Stomach (tissue), 9 donors: ENCODE measurements around the gene ATP6V1G2. TPM values are rescaled to one million over a fixed set of nuclear protein-coding genes. Genes with fewer than 3 reads are reported as not detected.
A peak's percentile ranks its signal among the peaks of the same experiment; 100 is the strongest.

Experiments
- DNase-seq, 2 donors: peaks; one replicate each; pipeline versions ENCODE4 v3.0.0 to v3.0.0-alpha.2; 2013 to 2019
- H3K27ac ChIP-seq, 5 donors: fragments of 200-600 bp in 4 of 5; sonication (generic) in 4 of 5; one replicate each; pipeline ENCODE4 v1.5.1; 2013 to 2019; ENCODE audit warnings: mild to moderate bottlenecking in 1 of 5, moderate library complexity in 1 of 5
- H3K27me3 ChIP-seq, 3 donors: fragments of 200-600 bp; sonication (generic); one replicate each; pipeline ENCODE4 v1.5.1; 2017 to 2019; ENCODE audit warnings: mixed run types in 1 of 3
- H3K36me3 ChIP-seq, 4 donors: fragments of 200-600 bp; sonication (generic); 1 replicate in 3 of 4; 2 replicates in 1 of 4; pipeline ENCODE4 v1.5.1; 2016 to 2019
- H3K4me1 ChIP-seq, 4 donors: fragments of 200-600 bp; sonication (generic); one replicate each; pipeline ENCODE4 v1.5.1; 2016 to 2019
- H3K4me3 ChIP-seq, 4 donors: fragments of 200-600 bp; sonication (generic) in 3 of 4; one replicate each; pipeline ENCODE4 v1.5.1; 2016 to 2019; ENCODE audit warnings: mild to moderate bottlenecking in 1 of 4
- H3K9me3 ChIP-seq, 4 donors: fragments of 200-600 bp; sonication (generic); one replicate each; pipeline ENCODE4 v1.5.1; 2016 to 2019
- CTCF ChIP-seq, 7 experiments: fragments of 450-650 bp in 4 of 7; fragments of 200-600 bp in 3 of 7; sonication (generic) in 3 of 7; IDR thresholded peaks; one replicate each; pipeline ENCODE4 v1.5.1; 2016 to 2019; ENCODE audit warnings: antibody characterized with exemption in 7 of 7, control low read depth in 2 of 7, mild to moderate bottlenecking in 1 of 7
- EP300 ChIP-seq: sonication (generic); formaldehyde crosslinking; IDR thresholded peaks from one replicate; pipeline ENCODE4 v1.6.1; 2017; ENCODE audit warnings: antibody characterized with exemption
- POLR2A ChIP-seq, 4 donors: fragments of 450-650 bp; IDR thresholded peaks; one replicate each; pipeline ENCODE4 v1.6.1; 2016; ENCODE audit warnings: antibody characterized with exemption in 4 of 4, control low read depth in 2 of 4, mild to moderate bottlenecking in 1 of 4, moderate library complexity in 1 of 4
- POLR2AphosphoS5 ChIP-seq, 3 donors: sonication (generic); formaldehyde crosslinking; IDR thresholded peaks; one replicate each; pipeline ENCODE4 v1.6.1; 2016; ENCODE audit warnings: antibody characterized with exemption in 3 of 3
- WGBS, 5 donors: extraction: QIAGEN DNeasy Blood & Tissue Kit in 3 of 5; methylation state at CpG; one replicate each; pipeline versions ENCODE4 v1.1.5 to v1.1.7; 2013 to 2018; 5-methylcytosine and 5-hydroxymethylcytosine counted together
- intact Hi-C: fragments of 100-400 bp; cut with DNase I; formaldehyde crosslinking; loops from one replicate; pipeline ENCODE4 v1.15.1; 2023; ENCODE audit warnings: low total_unique reads
- polyA plus RNA-seq, 3 donors: library from polyadenylated mRNA; stranded (reverse); fragments of 200-250 nt; gene quantifications; one replicate each; pipeline ENCODE4 v1.2.3, GENCODE V29; 2013
- total RNA-seq, 5 donors: library from RNA; depleted of rRNA; stranded (reverse); fragments of >200 nt; gene quantifications; one replicate each; pipeline versions ENCODE4 v1.1.0 to v1.2.3, GENCODE V29; 2014 to 2016
- donor health status: healthy with polysubstance abuse.
- donor health status: Bipolar disorder and iron deficiency.
- donor health status: healthy.

Gene ATP6V1G2
- total and polyA plus RNA-seq, 8 donors, result 0.87 to 4.6 (median 1.8) TPM; not detected in 2

- 0 to 1% (median 0%) methylated on average over 25 of the region's 25 CpGs for WGBS, 5 donors
- intact Hi-C loops, result loop anchor here (5.0 kb wide), 1 partner anchor 55 kb away; no protein-coding TSS in a partner anchor
These were observed 734 bp upstream of the ATP6V1G2 start, which contains the start of gene NFKBIL1 for GRCh38 chr6:31546958-31547726. TSS of gene NFKBIL1 (plus strand) at chr6:31547608. CDS start at chr6:31547695, 87 bp downstream.

GRCh38 chr6:31545291-31545690, 1.1 kb downstream of the ATP6V1G2 start:
- peaks cover 19 to 55% (median 35%) of the 10 kb centered on the region in 4 donors for H3K4me1 ChIP-seq
- no peak overlapping the region for H3K4me3 ChIP-seq
- DNase-seq, result no peak
- WGBS, 5 donors, result 68 to 84% (median 76%) methylated on average over 7 of the region's 7 CpGs
- TF ChIP-seq POLR2AphosphoS5 (IDR thresholded peaks at IDR 0.05) (no peak), CTCF (IDR thresholded peaks at IDR 0.05) (no peak), EP300 (no peak), POLR2A (IDR thresholded peaks at IDR 0.05) (no peak)
- no peaks in the 10 kb centered on the region for H3K9me3 ChIP-seq
- no peak overlapping the region for H3K27ac ChIP-seq
- intact Hi-C loops, result loop anchor here (5.0 kb wide), 1 partner anchor 57 kb away; no protein-coding TSS in a partner anchor
- H3K27me3 ChIP-seq, result no peaks in the 10 kb centered on the region
- peaks cover 0 to 17% (median 15%) of the 10 kb centered on the region in 4 donors for H3K36me3 ChIP-seq

More at GRCh38 chr6:31546958-31547726, 734 bp upstream of the ATP6V1G2 start, which contains the start of gene NFKBIL1:
- Histone ChIP-seq H3K4me1 (peaks cover 13 to 50% (median 38%) of the 10 kb centered on the region in 4 donors), H3K27ac (peak within 1 kb of the TSS; percentile 86 to 89 (median 87)), H3K36me3 (peaks cover 0 to 34% (median 31%) of the 10 kb centered on the region in 4 donors), H3K27me3 (no peaks in the 10 kb centered on the region), H3K9me3 (no peaks in the 10 kb centered on the region), H3K4me3 (peak within 1 kb of the TSS; percentile 43 to 54 (median 50))
- TF ChIP-seq POLR2AphosphoS5 (IDR thresholded peaks at IDR 0.05) (peak; percentile 81 to 94 (median 83)), POLR2A (IDR thresholded peaks at IDR 0.05) (no peak), CTCF (IDR thresholded peaks at IDR 0.05) (peak in 1 of 7 experiments; percentile 21), EP300 (no peak)
- peak; percentile 95 to 99 for DNase-seq

- WGBS, 5 donors, result 65 to 85% (median 77%) methylated on average over 2 of the region's 2 CpGs
- Histone ChIP-seq H3K36me3 (peaks cover 6 to 17% (median 15%) of the 10 kb centered on the region in 4 donors), H3K9me3 (no peaks in the 10 kb centered on the region), H3K4me3 (no peak overlapping the region), H3K4me1 (peaks cover 25 to 58% (median 41%) of the 10 kb centered on the region in 4 donors), H3K27ac (no peak overlapping the region), H3K27me3 (no peaks in the 10 kb centered on the region)
- no peak for DNase-seq
- intact Hi-C loops, result loop anchor here (5.0 kb wide), 1 partner anchor 58 kb away; no protein-coding TSS in a partner anchor
- TF ChIP-seq POLR2AphosphoS5 (IDR thresholded peaks at IDR 0.05) (no peak), EP300 (no peak), POLR2A (IDR thresholded peaks at IDR 0.05) (no peak), CTCF (IDR thresholded peaks at IDR 0.05) (no peak)
These were observed 1.7 kb downstream of the ATP6V1G2 start for GRCh38 chr6:31544676-31545075.

GRCh38 chr6:31543639-31544038, 2.8 kb downstream of the ATP6V1G2 start:
- 89 to 97% (median 95%) methylated on average over 6 of the region's 6 CpGs for WGBS, 5 donors
- no peaks in the 10 kb centered on the region for H3K9me3 ChIP-seq
- no peaks in the 10 kb centered on the region for H3K27me3 ChIP-seq
- no peak overlapping the region for H3K4me3 ChIP-seq
- peak overlapping the region in 1 of 5 donors; percentile 99 for H3K27ac ChIP-seq
- DNase-seq, result no peak
- H3K4me1 ChIP-seq, result peaks cover 35 to 58% (median 46%) of the 10 kb centered on the region in 4 donors
- peaks cover 15 to 18% (median 17%) of the 10 kb centered on the region in 4 donors for H3K36me3 ChIP-seq
- intact Hi-C loops, result no loop called here
- no peak for TF ChIP-seq EP300
- no peak for TF ChIP-seq POLR2A (IDR thresholded peaks at IDR 0.05)
- no peak for TF ChIP-seq POLR2AphosphoS5 (IDR thresholded peaks at IDR 0.05)
- no peak for TF ChIP-seq CTCF (IDR thresholded peaks at IDR 0.05)
